Endometrial microvascular endothelial cells (primary cell): Measurements from ENCODE around the gene SEMG2. TPM values are rescaled to one million over a fixed set of nuclear protein-coding genes. Genes with fewer than 3 reads are reported as not detected.

Experiments used
- in situ Hi-C: cut with HindIII; loops from 2 replicates; pipeline ENCODE4 v1.10.0; 2017; ENCODE audit warnings: low sequenced_read_pairs, low pct_unique_long_range_greater_than_20kb; ENCODE audit errors: inconsistent ontology term
- total RNA-seq: library from RNA; depleted of rRNA; stranded (reverse); fragments of >200 nt; gene quantifications from one replicate; pipeline ENCODE4 v1.2.3, GENCODE V29; 2015; ENCODE audit errors: inconsistent ontology term

The SEMG2 gene, protein sequence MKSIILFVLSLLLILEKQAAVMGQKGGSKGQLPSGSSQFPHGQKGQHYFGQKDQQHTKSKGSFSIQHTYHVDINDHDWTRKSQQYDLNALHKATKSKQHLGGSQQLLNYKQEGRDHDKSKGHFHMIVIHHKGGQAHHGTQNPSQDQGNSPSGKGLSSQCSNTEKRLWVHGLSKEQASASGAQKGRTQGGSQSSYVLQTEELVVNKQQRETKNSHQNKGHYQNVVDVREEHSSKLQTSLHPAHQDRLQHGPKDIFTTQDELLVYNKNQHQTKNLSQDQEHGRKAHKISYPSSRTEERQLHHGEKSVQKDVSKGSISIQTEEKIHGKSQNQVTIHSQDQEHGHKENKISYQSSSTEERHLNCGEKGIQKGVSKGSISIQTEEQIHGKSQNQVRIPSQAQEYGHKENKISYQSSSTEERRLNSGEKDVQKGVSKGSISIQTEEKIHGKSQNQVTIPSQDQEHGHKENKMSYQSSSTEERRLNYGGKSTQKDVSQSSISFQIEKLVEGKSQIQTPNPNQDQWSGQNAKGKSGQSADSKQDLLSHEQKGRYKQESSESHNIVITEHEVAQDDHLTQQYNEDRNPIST
- total RNA-seq: not detected

DNA sequence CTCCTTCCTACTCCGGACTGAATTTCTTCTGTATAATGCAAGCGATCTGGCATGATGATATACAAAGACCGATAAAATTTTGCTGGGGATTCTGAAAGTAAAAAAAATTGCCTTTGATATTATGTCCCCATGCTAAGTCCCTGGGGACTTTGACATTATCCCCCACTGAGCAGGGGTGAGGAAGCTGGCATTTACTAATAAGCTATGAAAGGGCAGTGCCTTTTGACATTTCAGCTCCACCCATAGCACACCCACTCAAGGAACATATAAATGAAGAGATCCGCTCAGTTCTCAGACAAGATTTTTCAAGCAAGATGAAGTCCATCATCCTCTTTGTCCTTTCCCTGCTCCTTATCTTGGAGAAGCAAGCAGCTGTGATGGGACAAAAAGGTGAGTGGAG, at the start of gene SEMG2:
Gene SEMG2 (plus strand): TSS at position 298 of the 400 bp plus-strand sequence. CDS start 17 bp downstream, at position 315.
- in situ Hi-C loops: no loop called here

DNA sequence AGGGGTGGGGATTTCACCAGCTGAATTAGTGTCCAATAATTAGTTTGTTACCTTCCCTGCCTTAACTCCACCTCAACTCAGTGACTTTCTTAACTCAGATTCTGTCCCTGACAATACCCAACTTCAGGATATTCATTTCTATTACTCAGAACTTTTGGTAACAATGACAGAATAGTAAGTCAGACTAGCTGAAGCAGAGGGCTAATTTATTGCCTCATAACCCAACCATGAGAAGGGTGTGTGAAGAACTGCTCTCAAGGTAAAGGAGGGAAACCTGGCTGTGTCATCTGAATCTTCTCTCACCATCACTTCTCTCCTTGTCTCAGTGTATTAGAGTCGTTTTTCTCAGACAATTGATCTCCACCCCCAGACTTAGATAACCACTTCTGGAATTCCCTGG, 47.7 kb upstream of the SEMG2 start:
- in situ Hi-C loops: no loop called here

DNA sequence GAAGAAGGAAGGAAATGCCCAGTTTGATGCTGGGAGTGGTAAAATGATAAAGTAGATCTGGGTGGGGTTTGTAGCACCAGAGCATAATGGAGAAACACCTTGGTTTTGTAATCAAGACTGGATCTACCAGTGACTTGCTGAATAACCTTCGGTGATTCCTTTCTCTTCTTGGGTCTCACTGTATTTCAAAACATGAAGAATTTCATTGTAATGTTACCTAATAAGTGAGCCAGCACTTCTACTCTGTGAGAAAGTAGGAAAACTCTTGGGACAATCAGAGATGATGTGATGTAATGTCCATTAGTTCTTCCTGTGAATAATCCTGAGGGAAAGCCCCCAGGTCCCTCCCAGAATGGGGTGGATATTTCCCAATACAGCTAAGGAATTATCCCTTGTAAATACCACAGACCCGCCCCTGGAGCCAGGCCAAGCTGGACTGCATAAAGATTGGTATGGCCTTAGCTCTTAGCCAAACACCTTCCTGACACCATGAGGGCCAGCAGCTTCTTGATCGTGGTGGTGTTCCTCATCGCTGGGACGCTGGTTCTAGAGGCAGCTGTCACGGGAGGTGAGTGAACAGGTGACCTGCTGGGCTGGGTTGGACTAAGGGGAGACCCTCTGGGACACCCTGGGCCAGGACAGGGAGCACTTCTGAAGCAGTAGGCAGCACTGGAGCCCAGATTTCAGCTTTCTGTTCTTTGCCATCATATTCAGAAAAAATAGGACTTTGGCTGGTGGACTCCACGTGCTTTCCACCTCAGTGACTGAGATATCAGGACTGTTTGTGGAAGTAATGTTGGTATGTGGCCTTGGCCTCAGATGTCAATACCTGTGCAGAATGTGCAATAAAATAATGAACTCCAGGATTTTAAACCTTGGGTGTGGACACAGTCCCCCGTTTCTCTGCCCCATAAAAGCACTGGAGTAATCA, 46.5 kb upstream of the SEMG2 start, which contains the start of gene PI3:
Gene PI3 (plus strand): TSS at position 469 of the 931 bp plus-strand sequence. CDS start 21 bp downstream, at position 490.
- in situ Hi-C loops: no loop called here

DNA sequence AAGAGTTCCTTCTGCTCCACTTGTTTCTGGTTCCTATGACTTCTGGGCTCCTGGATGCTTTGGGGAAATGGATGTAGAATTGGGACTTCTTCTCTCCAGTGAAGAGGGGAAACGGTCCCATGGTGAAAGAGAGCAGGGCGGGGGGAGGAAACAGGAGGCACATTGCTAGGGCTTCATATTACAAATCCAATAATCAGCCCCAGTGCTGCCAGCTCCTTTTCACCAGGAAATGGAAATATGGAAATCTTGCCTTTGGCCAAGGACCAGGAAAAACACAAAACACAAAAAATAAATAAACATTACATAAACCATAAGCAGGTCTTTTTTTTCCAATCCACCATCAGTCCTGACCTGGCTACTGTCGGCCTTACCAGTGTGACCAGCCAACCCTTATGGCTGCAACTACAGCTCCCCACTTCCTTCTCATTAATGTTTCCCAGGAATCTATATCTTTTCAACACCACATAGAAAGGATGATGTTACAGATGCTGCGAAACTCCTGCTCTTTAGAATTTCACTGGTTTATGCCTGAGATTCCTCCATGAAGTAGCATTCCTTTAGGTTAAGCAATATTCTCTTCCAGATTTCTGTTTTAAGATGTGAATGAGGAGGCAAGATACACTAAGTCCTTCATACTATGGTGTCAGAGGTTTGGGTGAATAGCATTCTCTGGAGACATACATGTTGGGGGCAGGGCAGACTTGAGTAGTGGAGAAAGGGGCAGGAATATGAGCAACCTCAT, 44.5 kb upstream of the SEMG2 start:
- in situ Hi-C loops: no loop called here

DNA sequence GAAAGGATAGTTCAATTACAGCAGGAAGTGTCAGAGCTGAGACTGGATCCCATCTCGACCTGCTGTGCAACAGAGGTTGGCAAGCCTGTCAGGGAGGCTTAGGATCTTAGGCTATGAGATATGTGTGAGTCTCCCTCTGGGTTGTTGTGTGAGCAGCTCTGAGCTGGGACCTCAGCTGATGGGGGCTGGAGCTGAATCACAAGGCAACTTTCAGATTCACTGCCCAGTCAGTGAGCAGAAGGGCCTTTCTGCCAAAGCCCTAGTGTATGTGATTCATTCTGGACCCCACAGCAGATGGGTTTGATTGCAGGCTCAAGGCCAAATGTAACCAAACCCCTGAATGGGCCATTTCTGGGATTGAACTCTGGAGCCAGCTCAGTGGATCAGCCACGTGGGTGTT, 42.0 kb upstream of the SEMG2 start:
- in situ Hi-C loops: no loop called here

DNA sequence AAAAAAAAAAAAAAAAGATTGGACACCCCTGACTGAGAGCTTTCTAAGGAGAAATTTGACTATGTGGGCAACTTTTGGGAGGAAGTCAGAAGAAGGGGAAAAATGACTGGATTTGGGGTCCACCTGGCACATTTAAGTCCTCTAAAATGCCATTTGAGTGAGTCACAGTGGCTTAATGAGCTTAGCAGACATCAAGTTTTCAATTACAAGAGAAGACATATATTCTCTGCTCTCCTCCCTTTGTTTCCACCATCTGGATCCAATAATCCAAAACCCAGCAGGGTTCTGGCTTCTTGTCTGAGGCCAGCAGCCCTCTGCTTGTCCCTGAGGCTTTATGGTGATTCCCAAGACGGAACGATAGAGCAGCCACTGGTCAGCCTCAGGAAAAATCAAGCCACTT, 39.5 kb upstream of the SEMG2 start:
- in situ Hi-C loops: no loop called here

DNA sequence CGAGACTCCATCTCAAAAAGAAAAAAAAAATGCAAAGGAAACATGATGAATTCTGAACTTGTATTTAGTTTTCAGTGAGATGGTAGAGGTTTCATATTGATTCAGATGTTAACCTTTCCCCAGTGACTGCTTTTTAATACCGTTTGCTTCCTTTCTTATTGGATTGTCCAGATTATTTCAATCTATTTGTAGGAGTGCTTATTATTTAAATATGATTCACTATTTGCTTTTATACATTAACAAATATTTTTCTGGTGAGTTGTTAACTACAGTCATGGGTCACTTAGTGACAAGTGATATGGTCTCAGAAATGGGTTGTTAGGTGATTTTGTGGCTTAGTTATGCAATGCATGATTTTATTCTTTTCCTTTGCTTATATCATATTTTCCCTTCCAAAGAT, 38.1 kb upstream of the SEMG2 start:
- in situ Hi-C loops: no loop called here

DNA sequence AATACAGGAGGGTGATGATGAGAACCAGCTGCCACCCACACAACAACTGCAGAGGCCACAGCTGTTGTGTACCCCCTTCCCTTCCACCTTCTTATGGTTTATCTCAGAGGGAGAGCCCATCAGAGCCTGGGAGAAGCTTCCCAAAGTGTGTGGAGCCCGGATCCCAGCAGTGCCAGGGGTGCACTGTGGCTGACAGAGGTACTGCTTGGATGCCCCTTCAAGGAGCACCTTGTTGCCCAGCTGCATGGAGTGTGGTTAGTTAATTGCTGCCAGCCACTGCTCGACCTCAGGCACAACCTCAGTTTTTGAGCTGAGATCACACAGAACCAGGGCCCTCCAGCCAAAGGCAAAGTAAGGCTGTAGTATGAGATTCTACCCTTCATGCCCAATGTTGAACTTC, 33.5 kb upstream of the SEMG2 start:
- in situ Hi-C loops: no loop called here

DNA sequence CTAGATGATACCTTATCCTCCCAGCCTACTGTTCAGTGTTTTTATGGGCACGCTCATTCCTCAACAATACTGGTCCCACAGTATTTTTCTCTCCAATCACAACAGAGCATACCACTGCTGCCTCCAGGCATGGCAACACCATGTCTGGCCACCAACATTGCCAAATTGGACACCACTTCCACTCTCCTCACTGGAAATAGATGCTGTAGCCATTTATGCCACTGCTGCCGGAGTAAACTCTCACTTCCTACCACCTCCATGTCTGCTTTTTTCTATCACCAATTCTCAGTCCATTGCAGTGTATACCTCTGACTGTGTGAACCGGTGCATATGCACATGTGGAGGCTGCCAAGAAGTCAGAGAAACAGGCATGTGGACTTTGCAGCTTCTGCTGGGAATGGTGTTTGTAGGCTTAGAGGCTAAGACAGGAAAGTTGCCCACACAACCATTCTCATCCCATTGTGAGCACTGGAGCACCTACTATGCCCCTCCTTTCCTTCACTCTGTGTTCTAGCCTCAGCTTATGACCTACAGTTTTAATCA, 32.0 kb upstream of the SEMG2 start:
- in situ Hi-C loops: no loop called here

DNA sequence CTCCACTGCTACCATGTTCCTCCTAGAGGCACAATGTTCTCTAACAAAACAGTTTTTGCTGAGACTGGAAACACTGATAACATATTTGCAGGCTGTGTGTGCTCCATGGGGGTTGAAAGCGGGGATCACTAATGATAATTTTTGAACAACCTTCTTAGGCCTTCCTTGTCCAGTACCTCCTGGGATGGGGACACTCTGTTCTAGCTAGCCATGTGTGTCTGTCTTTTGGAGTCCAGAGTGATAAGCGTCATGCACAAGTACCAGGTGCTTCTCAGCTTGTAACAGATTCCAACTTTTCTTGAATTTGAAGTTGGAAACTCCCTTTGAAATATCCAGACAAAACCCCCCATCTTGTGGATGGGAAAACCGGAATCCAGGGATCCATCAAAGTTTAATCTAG, 31.3 kb upstream of the SEMG2 start:
- in situ Hi-C loops: no loop called here

DNA sequence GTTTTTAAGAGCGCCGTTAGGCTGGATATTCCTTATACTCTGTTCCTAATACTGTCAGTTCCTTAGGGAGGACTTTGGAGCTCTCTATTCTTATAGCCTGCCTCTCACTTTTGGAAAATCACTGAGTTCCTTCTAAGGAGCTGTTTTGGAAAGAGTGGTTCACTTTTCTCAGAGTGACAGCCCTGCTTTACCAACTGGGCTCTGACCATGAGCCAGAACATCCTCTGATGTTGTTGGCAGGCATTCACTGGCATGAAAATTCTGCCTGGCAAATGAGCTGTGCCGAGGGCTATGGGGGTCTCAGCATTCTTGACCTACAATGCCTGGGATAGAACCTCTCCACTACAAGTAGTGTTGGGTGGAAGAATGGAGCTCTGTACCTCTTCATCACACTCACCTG, 29.2 kb upstream of the SEMG2 start:
- in situ Hi-C loops: no loop called here

DNA sequence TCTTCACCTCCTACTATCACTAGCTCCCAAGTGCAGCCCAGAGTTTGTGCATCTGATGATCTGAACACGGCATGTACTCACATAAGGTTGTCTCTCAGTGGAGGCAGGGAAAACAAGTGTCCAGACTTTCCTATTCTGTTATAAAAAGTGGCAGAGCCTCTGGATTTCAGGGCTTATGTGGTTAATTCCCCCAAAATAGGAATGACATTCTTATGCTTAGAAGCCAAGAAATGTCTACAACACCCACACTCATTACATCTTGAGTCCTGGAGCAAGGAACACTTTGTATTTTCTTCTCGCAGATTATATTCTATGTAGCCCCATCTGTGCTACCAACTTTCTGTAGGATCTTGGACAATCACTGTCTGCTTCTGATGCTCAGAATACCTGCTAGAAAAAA, 27.8 kb upstream of the SEMG2 start:
- in situ Hi-C loops: no loop called here

DNA sequence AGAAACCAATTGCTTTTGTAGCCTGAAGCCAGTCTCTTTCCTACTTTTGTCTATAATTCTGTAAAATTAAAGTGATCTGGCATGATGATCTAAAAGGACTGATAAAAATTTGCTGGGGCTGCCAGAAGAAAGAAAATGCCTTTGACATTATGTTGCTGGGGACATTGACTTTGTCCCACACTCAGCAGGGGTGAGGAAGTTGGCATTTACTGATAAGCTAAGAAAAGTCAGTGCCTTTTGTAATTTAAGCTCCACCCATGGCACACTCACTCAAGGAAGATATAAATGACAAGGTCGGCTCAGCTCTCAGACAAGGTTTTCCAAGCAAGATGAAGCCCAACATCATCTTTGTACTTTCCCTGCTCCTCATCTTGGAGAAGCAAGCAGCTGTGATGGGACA, 14.4 kb upstream of the SEMG2 start, which contains the start of gene SEMG1:
Gene SEMG1 (plus strand): TSS at position 309 of the 400 bp plus-strand sequence. CDS start 21 bp downstream, at position 330.
- in situ Hi-C loops: no loop called here

DNA sequence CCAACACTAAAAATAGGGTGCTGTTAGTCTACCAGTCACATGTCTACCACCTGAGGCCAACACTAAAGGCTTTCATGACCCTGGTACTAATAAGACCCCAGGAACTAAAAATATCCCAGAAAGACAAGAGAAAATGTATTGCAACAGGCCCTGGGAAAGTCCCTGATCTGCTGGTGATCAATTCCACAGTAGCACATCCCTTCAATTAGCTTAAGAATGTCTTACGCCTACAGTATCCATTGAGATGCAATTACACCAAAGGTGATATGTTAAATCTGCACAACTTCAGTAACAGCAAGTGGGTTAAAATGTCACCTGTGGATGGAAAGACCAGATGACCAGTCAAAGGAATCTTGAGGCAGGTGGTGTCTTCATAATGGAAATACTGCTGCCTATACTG, 11.2 kb upstream of the SEMG2 start:
- in situ Hi-C loops: no loop called here

DNA sequence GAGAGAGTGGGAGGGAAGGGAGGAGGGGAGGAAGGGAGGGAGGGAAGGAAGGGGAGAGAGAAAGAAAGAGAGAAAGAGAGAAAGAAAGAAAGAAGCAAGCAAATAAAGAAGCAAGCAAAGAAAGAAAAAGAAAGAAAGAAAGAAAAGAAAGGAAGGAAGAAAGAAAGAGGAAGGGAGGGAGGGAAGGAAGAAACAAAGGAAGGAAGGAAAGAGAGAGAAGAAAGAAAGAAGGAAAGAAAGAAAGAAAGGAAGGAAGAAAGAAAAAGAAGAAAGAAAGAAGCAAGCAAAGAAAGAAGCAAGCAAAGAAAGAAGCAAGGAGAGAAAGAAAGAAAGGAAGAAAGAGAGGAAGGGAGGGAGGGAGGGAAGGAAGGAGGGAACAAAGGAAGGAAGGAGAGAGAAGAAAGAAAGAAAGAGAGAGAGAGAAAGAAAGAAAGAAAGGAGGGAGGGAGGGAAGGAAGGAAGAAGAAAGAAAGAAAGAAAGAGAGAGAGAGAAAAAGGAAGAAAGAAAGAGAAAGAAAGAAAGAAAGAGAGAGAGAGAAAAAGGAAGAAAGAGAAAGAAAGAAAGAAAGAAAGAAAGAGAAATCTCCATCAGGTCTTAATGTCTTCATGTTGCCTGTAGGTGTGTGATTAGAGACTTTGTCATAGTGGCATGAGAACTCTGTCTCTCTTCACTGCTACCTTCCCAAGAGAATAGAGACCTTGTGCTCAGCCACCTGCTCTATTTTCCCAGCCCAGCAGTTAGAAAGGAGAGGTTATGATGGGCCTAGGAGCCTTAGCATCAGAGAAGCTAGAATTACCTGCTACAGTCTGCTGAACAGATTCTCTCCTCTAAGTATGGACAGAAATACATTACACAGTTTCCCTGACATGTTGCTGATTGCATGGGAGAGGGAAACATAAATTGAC, 9.4 kb upstream of the SEMG2 start:
- in situ Hi-C loops: no loop called here

DNA sequence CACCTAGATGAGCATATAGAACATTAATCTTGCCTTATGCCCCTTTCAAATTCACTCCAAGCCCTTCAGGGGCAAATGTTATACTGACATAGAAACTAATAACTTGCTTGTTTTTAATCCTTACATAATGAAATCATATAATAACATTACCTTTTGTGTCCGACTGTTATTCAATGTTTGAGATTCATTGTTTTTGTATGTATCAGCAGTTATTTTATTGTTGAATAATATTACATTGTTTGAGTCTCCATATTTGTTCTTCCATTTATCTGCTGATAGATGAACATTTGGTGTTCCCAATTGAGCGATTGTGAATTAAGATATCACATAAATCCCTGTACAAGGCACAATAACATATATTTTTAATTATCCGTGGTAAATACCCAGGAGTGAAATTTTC, 8.3 kb upstream of the SEMG2 start:
- in situ Hi-C loops: no loop called here

DNA sequence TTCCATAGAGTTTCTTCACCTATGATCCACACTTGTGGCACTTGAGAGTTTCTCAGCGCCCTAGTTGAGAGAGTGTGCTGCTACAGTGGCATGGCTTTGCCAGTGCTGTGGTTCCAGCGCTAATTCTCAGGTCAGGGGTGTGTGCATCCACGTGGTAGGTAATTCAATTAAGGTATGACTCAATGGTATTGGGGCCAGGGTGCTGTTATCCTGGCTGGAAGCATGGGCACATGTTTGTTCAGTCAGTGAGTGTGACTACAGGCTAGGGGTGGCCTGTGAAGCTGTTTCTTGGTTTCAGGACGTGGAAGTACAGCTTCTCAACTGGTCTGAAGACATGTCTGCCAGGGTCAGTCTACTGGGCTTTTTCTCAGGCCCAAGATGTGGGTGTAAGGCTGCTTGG, 3.0 kb upstream of the SEMG2 start:
- in situ Hi-C loops: no loop called here

DNA sequence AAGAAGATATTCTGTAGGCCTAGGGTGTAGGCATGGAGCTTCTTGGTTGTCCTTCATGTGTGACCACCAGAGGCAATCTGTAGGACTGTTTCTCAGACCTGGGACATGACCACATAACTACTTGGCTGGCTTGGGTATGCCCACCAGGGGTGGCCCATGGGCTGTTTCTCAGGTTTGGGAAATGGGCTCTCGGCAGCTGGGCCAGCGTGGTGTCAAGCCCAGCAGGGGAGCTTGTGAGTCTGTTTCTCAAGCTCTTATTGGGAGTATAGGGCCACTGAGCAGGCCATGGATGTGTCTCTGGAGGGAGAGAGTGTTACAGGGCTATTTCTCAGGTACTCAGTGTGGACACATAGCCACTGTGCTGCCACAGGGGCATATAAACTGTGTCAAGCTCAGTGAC, 2.5 kb upstream of the SEMG2 start:
- in situ Hi-C loops: no loop called here
